HCT116 (cell line): Measurements from ENCODE around the gene TMEM141. TPM values are rescaled to one million over a fixed set of nuclear protein-coding genes. Genes with fewer than 3 reads are reported as not detected.
A peak's percentile ranks its signal among the peaks of the same experiment; 100 is the strongest.

Experiments
- ATAC-seq: fragments of 200-7000 bp; cut with Tn5 transposase; 2 replicates; pipeline ENCODE4 v1.9.1; 2020; ENCODE audit warnings: mild to moderate bottlenecking, moderate library complexity
- BruUV-seq: library from RNA; stranded (reverse); fragments of 400-500 nt; replicated peaks from 2 replicates; lab custom pipeline; 2021; lab: Mats Ljungman, UMichigan
- CTCF ChIA-PET: fragments of 300-600 bp; sonication (Branson Sonifier 250); formaldehyde crosslinking; loops from one replicate; lab custom pipeline; 2021; ENCODE audit warnings: antibody characterized with exemption; lab: Charles Lee
- POLR2A ChIA-PET: fragments of 300-600, 350-600 bp; sonication (Branson Sonifier 250); formaldehyde crosslinking; loops from one replicate; lab custom pipeline; 2021; ENCODE audit warnings: antibody characterized with exemption; lab: Charles Lee
- RAD21 ChIA-PET, 2 experiments: fragments of 300-600 bp; sonication (Branson Sonifier 250); formaldehyde crosslinking; loops; one replicate each; lab custom pipeline; 2023; ENCODE audit warnings: low total read pairs in 2 of 2; ENCODE audit not compliant: uncharacterized antibody in 2 of 2, unreplicated experiment in 2 of 2, low non-redundant PET in 1 of 2; lab: Charles Lee
- DNase-seq: peaks from one replicate; pipeline ENCODE4 v3.0.0-alpha.2; 2010; ENCODE audit warnings: low read depth, low spot score
- H2AFZ ChIP-seq: fragments of 200-600 bp; shearing (Covaris generic), sonication (generic); 2 replicates; pipeline ENCODE4 v1.6.1; 2017; ENCODE audit warnings: low read depth, mixed run types, mixed read lengths, antibody characterized with exemption, low read length; ENCODE audit not compliant: poor library complexity, severe bottlenecking
- H3K27ac ChIP-seq: 2 replicates; pipeline ENCODE4 v1.5.1; 2012; ENCODE audit warnings: low read depth, low read length
- H3K27me3 ChIP-seq: fragments of 200-600 bp; sonication (generic); 2 replicates; pipeline ENCODE4 v1.6.1; 2016; ENCODE audit warnings: mixed run types, low read length, mixed read lengths; ENCODE audit not compliant: insufficient read depth
- H3K36me3 ChIP-seq, 2 experiments: fragments of 200-500 bp in 1 of 2; fragments of 200-600 bp in 1 of 2; sonication (Bioruptor generic) in 1 of 2; sonication (generic) in 1 of 2; 2 replicates each; pipeline versions ENCODE4 v1.5.1 to v1.6.1; 2014 to 2016; ENCODE audit warnings: low read length in 2 of 2, inconsistent platforms in 1 of 2, mixed read lengths in 1 of 2, mixed run types in 1 of 2; ENCODE audit not compliant: insufficient read depth in 2 of 2, control insufficient read depth in 1 of 2
- H3K4me1 ChIP-seq, 2 experiments: fragments of 200-600 bp in 1 of 2; sonication (generic) in 1 of 2; 2 replicates each; pipeline versions ENCODE4 v1.5.1 to v1.6.1; 2012 to 2017; ENCODE audit warnings: low read length in 2 of 2, inconsistent platforms in 1 of 2, mild to moderate bottlenecking in 1 of 2, mixed read lengths in 1 of 2, mixed run types in 1 of 2, moderate library complexity in 1 of 2; ENCODE audit not compliant: insufficient read depth in 2 of 2, control insufficient read depth in 1 of 2
- H3K4me2 ChIP-seq: fragments of 200-600 bp; sonication (generic); 2 replicates; pipeline ENCODE4 v1.6.1; 2017; ENCODE audit warnings: mixed run types, low read length, mixed read lengths
- H3K4me3 ChIP-seq, 2 experiments: fragments of 200-600 bp in 1 of 2; sonication (generic) in 1 of 2; replicated peaks in 1 of 2; 2 replicates each; pipeline ENCODE4 v1.5.1; 2011 to 2016; ENCODE audit warnings: low read length in 2 of 2, control low read depth in 1 of 2, low read depth in 1 of 2, mild to moderate bottlenecking in 1 of 2, mixed read lengths in 1 of 2, mixed run types in 1 of 2
- H3K79me2 ChIP-seq: fragments of 200-600 bp; sonication (generic); 2 replicates; pipeline ENCODE4 v1.6.1; 2017; ENCODE audit warnings: mild to moderate bottlenecking, mixed run types, low read length, moderate library complexity, mixed read lengths; ENCODE audit not compliant: insufficient read depth
- H3K9ac ChIP-seq: fragments of 200-600 bp; sonication (generic); 2 replicates; pipeline ENCODE4 v1.6.1; 2016; ENCODE audit warnings: low read length, mixed read lengths
- H3K9me2 ChIP-seq: fragments of 200-600 bp; sonication (generic), shearing (Covaris generic); 2 replicates; pipeline ENCODE4 v1.6.1; 2017; ENCODE audit warnings: mixed run types, mild to moderate bottlenecking, moderate library complexity; ENCODE audit not compliant: insufficient read depth
- H3K9me3 ChIP-seq, 2 experiments: fragments of 200-500 bp in 1 of 2; fragments of 200-600 bp in 1 of 2; sonication (Bioruptor generic) in 1 of 2; sonication (generic) in 1 of 2; 2 replicates each; pipeline ENCODE4 v1.6.1; 2014 to 2017; ENCODE audit warnings: low read length in 2 of 2, mixed read lengths in 2 of 2, inconsistent platforms in 1 of 2, low read depth in 1 of 2, mild to moderate bottlenecking in 1 of 2, mixed run types in 1 of 2, moderate library complexity in 1 of 2; ENCODE audit not compliant: control insufficient read depth in 1 of 2, insufficient read depth in 1 of 2
- H4K20me1 ChIP-seq: fragments of 200-600 bp; sonication (generic), shearing (Covaris generic); 2 replicates; pipeline ENCODE4 v1.6.1; 2017; ENCODE audit warnings: mixed run types, mild to moderate bottlenecking, moderate library complexity; ENCODE audit not compliant: insufficient read depth
- CBX3 ChIP-seq: IDR thresholded peaks from 2 replicates; pipeline ENCODE4 v1.6.1; 2012; ENCODE audit warnings: low read depth
- CTCF ChIP-seq, 3 experiments: fragments of 200-600 bp in 1 of 3; sonication (generic) in 1 of 3; IDR thresholded peaks in 2 of 3; conservative IDR thresholded peaks in 1 of 3; 2 replicates each; pipeline ENCODE4 v1.5.1; 2012 to 2017; ENCODE audit warnings: low read depth in 2 of 3, low read length in 2 of 3, antibody characterized with exemption in 1 of 3, borderline replicate concordance in 1 of 3, control low read depth in 1 of 3, mild to moderate bottlenecking in 1 of 3, mixed read lengths in 1 of 3, mixed run types in 1 of 3, moderate library complexity in 1 of 3; ENCODE audit not compliant: insufficient read depth in 1 of 3
- EZH2 ChIP-seq: fragments of 200-600 bp; sonication (generic); IDR thresholded peaks from 2 replicates; pipeline ENCODE4 v1.6.1; 2017; ENCODE audit warnings: antibody characterized with exemption, mixed run types
- MAX ChIP-seq: IDR thresholded peaks from 2 replicates; pipeline ENCODE4 v1.6.1; 2012
- POLR2A ChIP-seq: IDR thresholded peaks from 2 replicates; pipeline ENCODE4 v1.7.0; 2011; ENCODE audit warnings: borderline replicate concordance; ENCODE audit not compliant: insufficient read depth, insufficient read length; ENCODE audit errors: extremely low read depth
- RAD21 ChIP-seq: IDR thresholded peaks from 2 replicates; pipeline ENCODE4 v1.6.1; 2012; ENCODE audit warnings: low read depth, mild to moderate bottlenecking
- SIN3A ChIP-seq: IDR thresholded peaks from 2 replicates; pipeline ENCODE4 v1.6.1; 2012; ENCODE audit warnings: low read depth
- ZFX ChIP-seq: fragments of 450-650 bp; IDR thresholded peaks from 2 replicates; pipeline ENCODE4 v1.6.1; 2017
- ZNF274 ChIP-seq: fragments of 200-500 bp; sonication (Bioruptor generic); IDR thresholded peaks from 2 replicates; pipeline ENCODE4 v1.6.1; 2014; ENCODE audit warnings: mild to moderate bottlenecking, low read depth, low read length, inconsistent platforms
- intact Hi-C: fragments of 100-400 bp; cut with micrococcal nuclease; formaldehyde crosslinking; loops from 2 replicates; pipeline ENCODE4 v1.10.0; 2022
- total RNA-seq: library from RNA; stranded (reverse); gene quantifications from one replicate; pipeline ENCODE4 v1.2.1, GENCODE V29; 2021; ENCODE audit not compliant: unreplicated experiment

TMEM141 gene
- total RNA-seq, 1 experiment from 2014 or later = 73.6 TPM

- H3K79me2 ChIP-seq = no peaks in the 10 kb centered on the region
- no peaks in the 10 kb centered on the region for H3K36me3 ChIP-seq
- peaks cover 2 to 8% of the 10 kb centered on the region in 2 experiments; a peak in 1 of 4 replicates for H3K4me1 ChIP-seq
- no peak overlapping the region for H3K9ac ChIP-seq
- H3K4me2 ChIP-seq = no peak overlapping the region
- H3K4me3 ChIP-seq = no peak overlapping the region
- TF ChIP-seq SIN3A (no peak), CTCF (IDR thresholded peaks at IDR 0.05 in 2 of 3, conservative IDR thresholded peaks at IDR 0.05 in 1 of 3; ENCODE audit: borderline replicate concordance in 1 of 3, insufficient read depth in 1 of 3, low read depth in 2 of 3, low read length in 2 of 3) (peak in 1 of 3 experiments; percentile 29; a peak in 1 of 6 replicates)
- ChIA-PET CTCF (interaction anchor here (1.0 kb wide), 1 partner anchor 10 kb away, joined by 5 read pairs; no protein-coding TSS in a partner anchor), RAD21 (interaction anchor here in 1 of 2 experiments (0.7 kb wide), 1 partner anchor 242 kb away, joined by 3 read pairs; no protein-coding TSS in a partner anchor), POLR2A (no interaction called here)
- H2AFZ ChIP-seq = no peak overlapping the region
- H4K20me1 ChIP-seq = no peaks in the 10 kb centered on the region
- ATAC-seq (peak; percentile 76), DNase-seq (no peak)
- no peak overlapping the region for H3K27ac ChIP-seq
- no TSS peak for BruUV-seq
- H3K9me3 ChIP-seq = no peaks in the 10 kb centered on the region
- no peaks in the 10 kb centered on the region for H3K9me2 ChIP-seq
- intact Hi-C loops = loop anchor here (10.0 kb wide), 1 partner anchor 445 kb away; the partner anchor contains the start of genes CYSRT1, RNF208 and RNF224
- H3K27me3 ChIP-seq = no peaks in the 10 kb centered on the region
Measured at GRCh38 chr9:136779808-136780207, 11.3 kb upstream of the TMEM141 start.

GRCh38 chr9:136782452-136782851 is 8.7 kb upstream of the TMEM141 start:
- ATAC-seq = no peak
- H3K27ac ChIP-seq = no peak overlapping the region
- H3K4me3 ChIP-seq = no peak overlapping the region
- intact Hi-C loops = loop anchor here (10.0 kb wide), 1 partner anchor 442 kb away; the partner anchor contains the start of genes CYSRT1, RNF208 and RNF224
- no peaks in the 10 kb centered on the region for H3K9me2 ChIP-seq
- H3K4me2 ChIP-seq = no peak overlapping the region
- H2AFZ ChIP-seq = no peak overlapping the region
- no peaks in the 10 kb centered on the region for H3K79me2 ChIP-seq
- RAD21 ChIA-PET = no interaction called here
- no peaks in the 10 kb centered on the region for H3K9me3 ChIP-seq
- no peaks in the 10 kb centered on the region for H4K20me1 ChIP-seq
- DNase-seq = no peak
- H3K27me3 ChIP-seq = no peaks in the 10 kb centered on the region
- no peak overlapping the region for H3K9ac ChIP-seq
- no peaks in the 10 kb centered on the region for H3K36me3 ChIP-seq
- TF ChIP-seq POLR2A (no peak), MAX (no peak), RAD21 (no peak), CBX3 (no peak), ZNF274 (no peak), ZFX (no peak), EZH2 (no peak)
- no TSS peak for BruUV-seq
- peaks cover 2 to 10% of the 10 kb centered on the region in 2 experiments; a peak in 2 of 4 replicates for H3K4me1 ChIP-seq
- CTCF ChIA-PET = no interaction called here
- POLR2A ChIA-PET = no interaction called here
